Upper lobe of left lung (tissue), 4 donors: ENCODE measurements around the gene C1orf87.

ENCODE experiments used
- CTCF ChIP-seq, 6 experiments: fragments of 450-650 bp in 4 of 6; fragments of 200-600 bp in 2 of 6; sonication (generic) in 2 of 6; IDR thresholded peaks; one replicate each; pipeline ENCODE4 v1.5.1; 2016 to 2019; ENCODE audit warnings: antibody characterized with exemption in 6 of 6
- EP300 ChIP-seq, 4 donors: sonication (generic); formaldehyde crosslinking; IDR thresholded peaks; one replicate each; pipeline ENCODE4 v1.5.1; 2017; ENCODE audit warnings: antibody characterized with exemption in 4 of 4, control low read depth in 2 of 4
- POLR2A ChIP-seq, 4 donors: fragments of 450-650 bp; IDR thresholded peaks; one replicate each; pipeline ENCODE4 v1.5.1; 2016 to 2017; ENCODE audit warnings: antibody characterized with exemption in 4 of 4, mild to moderate bottlenecking in 2 of 4
- POLR2AphosphoS5 ChIP-seq, 2 donors: sonication (generic); formaldehyde crosslinking; IDR thresholded peaks; one replicate each; pipeline ENCODE4 v1.5.1; 2017; ENCODE audit warnings: antibody characterized with exemption in 2 of 2

- TF ChIP-seq POLR2A (IDR thresholded peaks at IDR 0.05) (no peak), CTCF (IDR thresholded peaks at IDR 0.05) (no peak), POLR2AphosphoS5 (IDR thresholded peaks at IDR 0.05) (no peak), EP300 (IDR thresholded peaks at IDR 0.05) (no peak)
Observed at GRCh38 chr1:60091195-60091715, 17.7 kb upstream of the C1orf87 start.
